Right lobe of liver (tissue), 6 donors: Measurements from ENCODE around the gene TUNAR. TPM values are rescaled to one million over a fixed set of nuclear protein-coding genes. Genes with fewer than 3 reads are reported as not detected.

Experiments
- ATAC-seq, 4 donors: fragments of 200-7000 bp; cut with Tn5 transposase; one replicate each; pipeline ENCODE4 v1.9.1; 2020; ENCODE audit warnings: mild to moderate bottlenecking in 4 of 4, moderate library complexity in 4 of 4
- DNase-seq, 3 donors: peaks; one replicate each; pipeline ENCODE4 v3.0.0-alpha.2; 2020
- H3K27ac ChIP-seq, 3 donors: fragments of 200-600 bp; one replicate each; pipeline ENCODE4 v1.8.0; 2022
- H3K27me3 ChIP-seq, 2 donors: fragments of 200-600 bp; one replicate each; pipeline ENCODE4 v1.8.0; 2022
- H3K36me3 ChIP-seq, 4 donors: fragments of 200-600 bp; sonication (generic) in 1 of 4; one replicate each; pipeline versions ENCODE4 v1.5.1 to v1.8.0; 2017 to 2022; ENCODE audit warnings: control low read depth in 1 of 4
- H3K4me1 ChIP-seq, 4 donors: fragments of 200-600 bp; sonication (generic) in 1 of 4; one replicate each; pipeline versions ENCODE4 v1.5.1 to v1.8.0; 2017 to 2022; ENCODE audit warnings: control low read depth in 1 of 4
- H3K4me3 ChIP-seq, 3 donors: fragments of 200-600 bp; one replicate each; pipeline ENCODE4 v1.8.0; 2022
- H3K9me3 ChIP-seq, 4 donors: fragments of 200-600 bp; sonication (generic) in 1 of 4; one replicate each; pipeline versions ENCODE4 v1.5.1 to v1.8.0; 2017 to 2022; ENCODE audit warnings: control low read depth in 1 of 4
- POLR2A ChIP-seq: fragments of 450-650 bp; IDR thresholded peaks from one replicate; pipeline ENCODE4 v1.6.1; 2017; ENCODE audit warnings: antibody characterized with exemption, mild to moderate bottlenecking
- WGBS: methylation state at CpG from one replicate; pipeline ENCODE4 v1.1.6; 2018; ENCODE audit warnings: low coverage, low lambda C conversion rate; ENCODE audit not compliant: insufficient coverage; ENCODE audit errors: missing lambda C conversion rate; 5-methylcytosine and 5-hydroxymethylcytosine counted together
- intact Hi-C, 2 donors: fragments of 100-400 bp; cut with DNase I; formaldehyde crosslinking; loops; one replicate each; pipeline versions ENCODE4 v1.11.2 to v1.14.1; 2022
- total RNA-seq, 6 experiments: library from RNA; depleted of rRNA in 2 of 6; stranded (reverse); fragments of >200 nt in 2 of 6; fragmentation: NEBNext Ultra II Directional in 3 of 6; extraction: Animal tissue kit (Norgen Biotek cat#: 25700) in 3 of 6; gene quantifications; one replicate each; pipeline versions ENCODE4 v1.1.0 to v1.2.4, GENCODE V29; 2016 to 2023
- TF ChIP-seq, protein P1 (sequence below), 4 donors: fragments of 200-600 bp in 3 of 4; fragments of 450-650 bp in 1 of 4; IDR thresholded peaks; one replicate each; pipeline versions ENCODE4 v1.5.1 to v1.8.0; 2016 to 2022; ENCODE audit warnings: antibody characterized with exemption in 4 of 4, mild to moderate bottlenecking in 2 of 4
- donor health status: DM: no; HTN: yes; CAD: no.
- donor health status: DM: no; HTN: no; CAD: no.
- donor health status: DM: no; HTN: no; CAD: no.
- donor health status: DM: no; HTN: yes; CAD: no.
- donor health status: DM: no; HTN: yes; CAD: no.

TUNAR gene
- total RNA-seq, 6 experiments from 2014 or later, result not detected

DNA sequence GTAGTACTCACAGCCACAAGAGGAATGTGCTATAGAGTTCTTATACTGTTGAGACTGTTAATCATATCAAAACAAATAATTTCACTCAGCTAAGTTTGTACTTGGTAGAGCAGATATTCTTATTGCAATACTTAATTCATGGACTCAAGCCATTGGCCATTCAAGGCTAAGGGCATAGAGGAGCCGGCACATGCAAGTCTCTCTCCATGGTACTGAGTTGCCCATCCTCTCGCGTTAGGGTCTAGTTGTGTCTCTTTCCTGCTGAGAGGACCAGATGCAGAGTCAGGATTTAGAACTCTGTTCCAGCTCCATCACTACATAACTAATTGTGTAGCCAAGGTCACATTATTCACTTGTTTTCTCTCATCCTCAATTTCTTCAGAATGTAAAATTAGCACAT, 14.4 kb upstream of the TUNAR start:
- Histone ChIP-seq H3K36me3 (no peaks in the 10 kb centered on the region), H3K9me3 (no peaks in the 10 kb centered on the region), H3K4me1 (no peaks in the 10 kb centered on the region), H3K27ac (no peak overlapping the region), H3K4me3 (no peak overlapping the region), H3K27me3 (no peaks in the 10 kb centered on the region)
- intact Hi-C loops, result no loop called here
- 4% methylated on average over 3 of the region's 3 CpGs for WGBS
- TF ChIP-seq, protein P1, sequence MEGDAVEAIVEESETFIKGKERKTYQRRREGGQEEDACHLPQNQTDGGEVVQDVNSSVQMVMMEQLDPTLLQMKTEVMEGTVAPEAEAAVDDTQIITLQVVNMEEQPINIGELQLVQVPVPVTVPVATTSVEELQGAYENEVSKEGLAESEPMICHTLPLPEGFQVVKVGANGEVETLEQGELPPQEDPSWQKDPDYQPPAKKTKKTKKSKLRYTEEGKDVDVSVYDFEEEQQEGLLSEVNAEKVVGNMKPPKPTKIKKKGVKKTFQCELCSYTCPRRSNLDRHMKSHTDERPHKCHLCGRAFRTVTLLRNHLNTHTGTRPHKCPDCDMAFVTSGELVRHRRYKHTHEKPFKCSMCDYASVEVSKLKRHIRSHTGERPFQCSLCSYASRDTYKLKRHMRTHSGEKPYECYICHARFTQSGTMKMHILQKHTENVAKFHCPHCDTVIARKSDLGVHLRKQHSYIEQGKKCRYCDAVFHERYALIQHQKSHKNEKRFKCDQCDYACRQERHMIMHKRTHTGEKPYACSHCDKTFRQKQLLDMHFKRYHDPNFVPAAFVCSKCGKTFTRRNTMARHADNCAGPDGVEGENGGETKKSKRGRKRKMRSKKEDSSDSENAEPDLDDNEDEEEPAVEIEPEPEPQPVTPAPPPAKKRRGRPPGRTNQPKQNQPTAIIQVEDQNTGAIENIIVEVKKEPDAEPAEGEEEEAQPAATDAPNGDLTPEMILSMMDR (IDR thresholded peaks at IDR 0.05), result no peak
- TF ChIP-seq POLR2A, result no peak
- DNase-seq (no peak), ATAC-seq (no peak)

DNA sequence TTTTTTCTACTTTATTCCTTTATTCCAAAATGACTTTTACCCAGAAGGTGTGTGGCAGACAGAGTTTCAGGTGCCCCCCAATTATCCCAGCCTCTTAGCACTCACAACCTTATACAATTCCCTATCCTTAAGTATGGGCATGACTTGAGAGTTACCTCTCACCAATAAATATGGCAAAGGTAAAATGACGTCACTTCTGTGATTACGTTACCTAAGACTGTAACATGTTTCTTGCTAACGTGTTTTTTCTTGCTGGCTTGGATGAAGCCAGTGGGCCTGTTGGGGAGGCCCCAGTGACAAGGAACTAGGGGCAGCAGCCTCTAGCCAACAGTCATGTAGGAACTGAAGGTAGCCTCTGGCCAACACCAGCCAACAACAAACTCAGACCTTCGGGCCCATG, 13.3 kb upstream of the TUNAR start:
- intact Hi-C loops, result no loop called here
- 69% methylated on average over 3 of the region's 4 CpGs for WGBS
- no peak for ATAC-seq

DNA sequence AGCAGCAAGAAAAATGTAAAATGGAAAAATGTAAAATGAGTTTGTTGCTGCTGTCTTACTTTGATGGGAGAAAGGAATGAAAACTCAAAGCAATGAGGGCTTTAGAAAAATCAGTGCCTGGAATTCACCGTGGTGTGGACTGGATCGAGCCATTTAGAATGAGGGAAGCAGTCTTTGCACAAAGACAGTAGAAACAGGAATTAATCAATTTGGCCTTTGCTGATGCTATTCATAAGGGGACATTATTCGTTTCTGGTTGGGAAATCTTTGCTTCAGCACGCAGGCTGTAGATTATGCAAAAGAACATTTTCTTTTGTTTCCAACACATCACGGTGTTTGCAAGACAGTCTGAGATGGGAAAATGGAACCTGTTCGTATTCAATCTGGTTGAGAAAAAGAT, 6.9 kb upstream of the TUNAR start:
- no peaks in the 10 kb centered on the region for H3K4me1 ChIP-seq
- no peaks in the 10 kb centered on the region for H3K9me3 ChIP-seq
- no peaks in the 10 kb centered on the region for H3K27me3 ChIP-seq
- DNase-seq (no peak), ATAC-seq (no peak)
- no peak overlapping the region for H3K27ac ChIP-seq
- WGBS, result 39% methylated on average over 6 of the region's 6 CpGs
- intact Hi-C loops, result no loop called here
- H3K36me3 ChIP-seq, result no peaks in the 10 kb centered on the region
- H3K4me3 ChIP-seq, result no peak overlapping the region
- TF ChIP-seq POLR2A, result no peak
- TF ChIP-seq, protein P1 (IDR thresholded peaks at IDR 0.05), result no peak

More for the DNA sequence above, 13.3 kb upstream of the TUNAR start:
- no peak for DNase-seq
- no peaks in the 10 kb centered on the region for H3K36me3 ChIP-seq
- H3K4me3 ChIP-seq, result no peak overlapping the region
- no peaks in the 10 kb centered on the region for H3K4me1 ChIP-seq
- H3K27ac ChIP-seq, result no peak overlapping the region
- no peaks in the 10 kb centered on the region for H3K9me3 ChIP-seq
- H3K27me3 ChIP-seq, result no peaks in the 10 kb centered on the region
- TF ChIP-seq, protein P1 (IDR thresholded peaks at IDR 0.05), result no peak
- TF ChIP-seq POLR2A, result no peak

DNA sequence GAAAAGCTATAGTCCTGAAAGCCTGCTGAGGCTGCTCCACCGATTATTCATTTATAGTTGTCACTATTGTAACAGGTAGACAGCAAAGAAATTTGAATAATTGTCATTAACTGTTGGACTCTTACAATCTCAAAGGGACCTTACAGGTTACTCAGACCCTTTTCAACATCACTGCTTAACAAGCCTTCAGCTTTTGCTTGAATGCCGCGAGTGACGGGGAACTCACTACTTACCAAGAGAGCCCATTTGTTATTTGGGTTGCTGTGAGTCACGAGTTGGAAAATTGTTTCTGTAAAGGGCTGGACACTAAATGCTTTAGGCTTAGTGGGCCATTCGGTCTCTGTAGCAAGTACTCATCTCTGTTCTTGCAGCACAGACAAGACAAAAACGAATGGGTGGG, 5.9 kb upstream of the TUNAR start:
- no peaks in the 10 kb centered on the region for H3K4me1 ChIP-seq
- no peak overlapping the region for H3K4me3 ChIP-seq
- H3K27ac ChIP-seq, result no peak overlapping the region
- no peaks in the 10 kb centered on the region for H3K36me3 ChIP-seq
- intact Hi-C loops, result no loop called here
- no peaks in the 10 kb centered on the region for H3K9me3 ChIP-seq
- H3K27me3 ChIP-seq, result peaks cover 0 to 6% of the 10 kb centered on the region in 2 donors
- TF ChIP-seq, protein P1 (IDR thresholded peaks at IDR 0.05), result no peak
- TF ChIP-seq POLR2A, result no peak
- 51% methylated on average over 6 of the region's 7 CpGs for WGBS
- DNase-seq (no peak), ATAC-seq (no peak)

DNA sequence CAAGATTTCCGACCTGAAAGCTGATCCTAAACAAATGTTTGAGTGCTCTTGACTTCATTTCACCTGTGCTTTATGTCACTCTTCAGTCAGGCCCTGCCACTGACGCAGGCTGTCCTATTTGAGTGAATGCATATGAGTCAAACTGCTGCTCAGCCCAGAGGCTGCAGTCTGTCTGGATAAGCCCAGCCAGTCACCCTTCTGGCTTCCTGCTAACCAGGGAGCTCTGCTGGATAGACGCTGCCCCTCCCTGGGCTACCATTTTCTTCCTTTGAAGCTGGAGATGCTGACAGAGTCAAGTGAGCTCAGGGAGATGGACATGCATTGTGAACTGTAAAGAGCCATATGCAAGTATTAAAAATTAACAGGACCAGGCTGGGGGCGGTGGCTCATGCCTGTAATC, 5.1 kb upstream of the TUNAR start:
- TF ChIP-seq, protein P1 (IDR thresholded peaks at IDR 0.05), result no peak
- TF ChIP-seq POLR2A, result no peak
- H3K27me3 ChIP-seq, result peaks cover 0 to 13% of the 10 kb centered on the region in 2 donors
- H3K4me3 ChIP-seq, result no peak overlapping the region
- H3K27ac ChIP-seq, result no peak overlapping the region
- intact Hi-C loops, result no loop called here
- H3K4me1 ChIP-seq, result peaks cover 0 to 4% (median 0%) of the 10 kb centered on the region in 4 donors
- no peaks in the 10 kb centered on the region for H3K36me3 ChIP-seq
- no peak for ATAC-seq
- 5% methylated on average over 3 of the region's 4 CpGs for WGBS
- no peaks in the 10 kb centered on the region for H3K9me3 ChIP-seq
- no peak for DNase-seq
